SK-N-SH (cell line): ENCODE data around the gene SLC5A12. TPM values are rescaled to one million over a fixed set of nuclear protein-coding genes. Genes with fewer than 3 reads are reported as not detected.

Experiments
- CTCF ChIA-PET: fragments of 300-600, 350-600 bp; formaldehyde crosslinking; extraction: SDS; loops from one replicate; lab custom pipeline; 2021; lab: Yijun Ruan, JAX
- POLR2A ChIA-PET: fragments of 350-600 bp; sonication (Branson Sonifier 250); formaldehyde crosslinking; extraction: SDS; loops from one replicate; lab custom pipeline; 2020; ENCODE audit warnings: antibody characterized with exemption, inconsistent platforms; lab: Yijun Ruan, JAX
- DNase-seq: peaks from one replicate; pipeline ENCODE4 v3.0.0; 2012
- H2AFZ ChIP-seq: fragments of 200-600 bp; sonication (generic); 2 replicates; pipeline ENCODE4 v1.8.1; 2016; ENCODE audit warnings: antibody characterized with exemption, mild to moderate bottlenecking, low read depth
- H3F3A ChIP-seq: fragments of 200-600 bp; sonication (generic); replicated peaks from 2 replicates; pipeline ENCODE3; 2016; ENCODE audit warnings: antibody characterized with exemption, mild to moderate bottlenecking; ENCODE audit not compliant: insufficient read depth
- H3K27ac ChIP-seq, 2 experiments: fragments of 200-500 bp in 1 of 2; fragments of 200-600 bp in 1 of 2; sonication (Bioruptor generic) in 1 of 2; sonication (generic), shearing (Covaris generic) in 1 of 2; 2 replicates each; pipeline versions ENCODE4 v1.5.1 to v1.6.1; 2014 to 2016; ENCODE audit warnings: low read depth in 2 of 2, inconsistent platforms in 1 of 2, low read length in 1 of 2, mild to moderate bottlenecking in 1 of 2, mixed read lengths in 1 of 2
- H3K27me3 ChIP-seq: fragments of 200-600 bp; sonication (generic), shearing (Covaris generic); 2 replicates; pipeline ENCODE4 v1.6.1; 2016; ENCODE audit warnings: mixed run types; ENCODE audit not compliant: insufficient read depth
- H3K36me3 ChIP-seq, 2 experiments: fragments of 200-500 bp in 1 of 2; fragments of 200-600 bp in 1 of 2; sonication (Bioruptor generic) in 1 of 2; sonication (generic) in 1 of 2; replicated peaks in 1 of 2; 2 replicates each; pipeline versions ENCODE3 to v1.5.1; 2014 to 2016; ENCODE audit warnings: low read length in 1 of 2, mild to moderate bottlenecking in 1 of 2; ENCODE audit not compliant: insufficient read depth in 2 of 2, control insufficient read depth in 1 of 2
- H3K4me1 ChIP-seq, 2 experiments: fragments of 200-500 bp in 1 of 2; fragments of 200-600 bp in 1 of 2; sonication (Bioruptor generic) in 1 of 2; sonication (generic), shearing (Covaris generic) in 1 of 2; 2 replicates each; pipeline versions ENCODE4 v1.5.1 to v1.6.1; 2014 to 2016; ENCODE audit warnings: low read depth in 1 of 2, low read length in 1 of 2, mixed run types in 1 of 2; ENCODE audit not compliant: insufficient read depth in 2 of 2, control insufficient read depth in 1 of 2
- H3K4me2 ChIP-seq: fragments of 200-600 bp; sonication (generic), shearing (Covaris generic); 2 replicates; pipeline ENCODE4 v1.6.1; 2017; ENCODE audit warnings: mixed run types
- H3K4me3 ChIP-seq, 2 experiments: fragments of 200-500 bp in 1 of 2; fragments of 200-600 bp in 1 of 2; sonication (Bioruptor generic) in 1 of 2; sonication (generic), shearing (Covaris generic) in 1 of 2; 2 replicates each; pipeline versions ENCODE4 v1.5.1 to v1.8.1; 2014 to 2016; ENCODE audit warnings: low read depth in 2 of 2, inconsistent platforms in 1 of 2, low read length in 1 of 2, mild to moderate bottlenecking in 1 of 2, mixed read lengths in 1 of 2, moderate library complexity in 1 of 2
- H3K79me2 ChIP-seq: fragments of 200-600 bp; sonication (generic); 2 replicates; pipeline ENCODE4 v1.8.1; 2017; ENCODE audit warnings: mild to moderate bottlenecking; ENCODE audit not compliant: insufficient read depth
- H3K9ac ChIP-seq: fragments of 200-600 bp; sonication (generic); 2 replicates; pipeline ENCODE4 v1.6.1; 2017; ENCODE audit warnings: mixed run types
- H3K9me2 ChIP-seq: fragments of 200-600 bp; sonication (generic); 2 replicates; pipeline ENCODE4 v1.6.1; 2017; ENCODE audit warnings: mixed run types
- H3K9me3 ChIP-seq: fragments of 200-600 bp; sonication (generic); 2 replicates; pipeline ENCODE4 v1.6.1; 2017; ENCODE audit warnings: mixed run types, mild to moderate bottlenecking, moderate library complexity
- H4K20me1 ChIP-seq: fragments of 200-600 bp; sonication (generic); 2 replicates; pipeline ENCODE4 v1.6.1; 2017; ENCODE audit warnings: mild to moderate bottlenecking, mixed run types; ENCODE audit not compliant: insufficient read depth
- CHD2 ChIP-seq: fragments of 150-350 bp; IDR thresholded peaks from 2 replicates; pipeline ENCODE4 v1.6.1; 2018; ENCODE audit warnings: low read length; ENCODE audit not compliant: partially characterized antibody
- GABPA ChIP-seq: IDR thresholded peaks from 2 replicates; pipeline ENCODE4 v1.4.0; 2012; ENCODE audit warnings: low read depth, mild to moderate bottlenecking
- NFIC ChIP-seq: IDR thresholded peaks from 2 replicates; pipeline ENCODE4 v1.4.0; 2012; ENCODE audit warnings: borderline replicate concordance
- PBX3 ChIP-seq: IDR thresholded peaks from 2 replicates; pipeline ENCODE4; 2012
- POLR2AphosphoS5 ChIP-seq: IDR thresholded peaks from 2 replicates; pipeline ENCODE4 v1.6.1; 2012; ENCODE audit warnings: low read depth, low read length
- RFX5 ChIP-seq: IDR thresholded peaks from 2 replicates; pipeline ENCODE4 v1.6.1; 2012; ENCODE audit warnings: mild to moderate bottlenecking, improper control_type of control experiment, low read length
- TAF1 ChIP-seq: IDR thresholded peaks from 2 replicates; pipeline ENCODE4 v1.6.1; 2012; ENCODE audit warnings: low read depth, mild to moderate bottlenecking, low read length, moderate library complexity, borderline replicate concordance
- ZBTB33 ChIP-seq: IDR thresholded peaks from 2 replicates; pipeline ENCODE4 v1.4.0; 2012; ENCODE audit warnings: low read depth, borderline replicate concordance
- WGBS: methylation state at CpG from one replicate; pipeline ENCODE4 v1.1.6; 2017; ENCODE audit warnings: low lambda C conversion rate; 5-methylcytosine and 5-hydroxymethylcytosine counted together
- polyA plus RNA-seq, 3 experiments: library from polyadenylated mRNA; depleted of rRNA; stranded (reverse); fragments of >200 nt; gene quantifications; 2 replicates each; pipeline ENCODE4 v1.2.3, GENCODE V29; 2012
- TF ChIP-seq, protein P1 (sequence below): IDR thresholded peaks from 2 replicates; pipeline ENCODE4 v1.4.0; 2012; ENCODE audit warnings: low read depth, borderline replicate concordance
- TF ChIP-seq, protein P2 (sequence below): IDR thresholded peaks from 2 replicates; pipeline ENCODE4 v1.6.1; 2012; ENCODE audit warnings: mild to moderate bottlenecking, low read depth, low read length, moderate library complexity

The SLC5A12 gene
- polyA plus RNA-seq, 1 of the 3 experiments (the other 2 are of a cell fraction): 0.03 TPM

DNA sequence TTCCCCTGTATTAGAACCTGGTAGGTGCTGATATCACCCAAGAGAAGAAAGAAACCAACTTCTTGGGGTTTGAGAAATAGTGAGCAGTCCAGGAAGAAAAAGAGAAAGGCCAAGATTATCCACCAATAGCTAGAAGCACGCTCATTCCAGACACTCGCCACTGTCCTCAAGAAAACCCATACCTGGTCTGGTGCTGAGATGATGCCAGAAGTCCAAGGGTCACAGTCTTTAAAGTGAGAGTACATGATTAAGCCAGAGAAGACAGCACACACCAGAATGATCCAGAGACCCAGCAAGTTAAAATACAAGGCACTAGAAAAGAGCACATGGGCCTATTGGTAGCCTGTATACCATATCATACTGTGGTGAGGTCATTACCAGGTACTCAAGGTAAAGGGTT lies 23.6 kb downstream of the SLC5A12 start (continued):
- TF ChIP-seq ZBTB33 (no peak), RFX5 (no peak)
- TF ChIP-seq, protein P1, sequence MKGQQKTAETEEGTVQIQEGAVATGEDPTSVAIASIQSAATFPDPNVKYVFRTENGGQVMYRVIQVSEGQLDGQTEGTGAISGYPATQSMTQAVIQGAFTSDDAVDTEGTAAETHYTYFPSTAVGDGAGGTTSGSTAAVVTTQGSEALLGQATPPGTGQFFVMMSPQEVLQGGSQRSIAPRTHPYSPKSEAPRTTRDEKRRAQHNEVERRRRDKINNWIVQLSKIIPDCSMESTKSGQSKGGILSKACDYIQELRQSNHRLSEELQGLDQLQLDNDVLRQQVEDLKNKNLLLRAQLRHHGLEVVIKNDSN: no peak

DNA sequence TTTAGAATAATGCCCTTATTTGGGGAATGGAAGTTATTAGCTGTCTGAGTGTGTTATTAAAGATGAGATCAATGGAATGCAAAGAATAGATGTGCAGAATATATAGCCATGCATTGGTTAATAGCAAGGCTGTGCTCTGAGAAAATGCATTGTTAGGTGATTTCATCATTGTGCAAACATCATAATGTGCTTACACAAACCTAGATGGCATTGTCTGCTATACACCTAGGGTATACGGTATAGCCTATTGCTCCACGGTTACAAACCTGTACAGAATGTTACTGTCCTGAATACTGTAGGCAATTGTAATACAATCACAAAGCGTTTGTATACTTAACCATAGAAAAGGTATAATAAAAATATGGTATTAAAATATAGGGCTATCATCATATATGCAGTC lies 25.5 kb downstream of the SLC5A12 start:
- Histone ChIP-seq H3K36me3 (no peaks in the 10 kb centered on the region), H3K9me2 (no peaks in the 10 kb centered on the region), H3K79me2 (no peaks in the 10 kb centered on the region), H3K27me3 (no peaks in the 10 kb centered on the region), H4K20me1 (no peaks in the 10 kb centered on the region), H3K4me1 (peaks cover 0 to 9% of the 10 kb centered on the region in 2 experiments; a peak in 2 of 4 replicates), H3K9me3 (no peaks in the 10 kb centered on the region), H3F3A (no peaks in the 10 kb centered on the region), H2AFZ (no peak overlapping the region), H3K4me2 (no peak overlapping the region), H3K27ac (no peak overlapping the region), H3K9ac (no peak overlapping the region), H3K4me3 (no peak overlapping the region)
- TF ChIP-seq GABPA: no peak
- TF ChIP-seq CHD2: no peak
- no peak for TF ChIP-seq TAF1
- TF ChIP-seq POLR2AphosphoS5: no peak
- TF ChIP-seq NFIC: no peak
- TF ChIP-seq, protein P2, sequence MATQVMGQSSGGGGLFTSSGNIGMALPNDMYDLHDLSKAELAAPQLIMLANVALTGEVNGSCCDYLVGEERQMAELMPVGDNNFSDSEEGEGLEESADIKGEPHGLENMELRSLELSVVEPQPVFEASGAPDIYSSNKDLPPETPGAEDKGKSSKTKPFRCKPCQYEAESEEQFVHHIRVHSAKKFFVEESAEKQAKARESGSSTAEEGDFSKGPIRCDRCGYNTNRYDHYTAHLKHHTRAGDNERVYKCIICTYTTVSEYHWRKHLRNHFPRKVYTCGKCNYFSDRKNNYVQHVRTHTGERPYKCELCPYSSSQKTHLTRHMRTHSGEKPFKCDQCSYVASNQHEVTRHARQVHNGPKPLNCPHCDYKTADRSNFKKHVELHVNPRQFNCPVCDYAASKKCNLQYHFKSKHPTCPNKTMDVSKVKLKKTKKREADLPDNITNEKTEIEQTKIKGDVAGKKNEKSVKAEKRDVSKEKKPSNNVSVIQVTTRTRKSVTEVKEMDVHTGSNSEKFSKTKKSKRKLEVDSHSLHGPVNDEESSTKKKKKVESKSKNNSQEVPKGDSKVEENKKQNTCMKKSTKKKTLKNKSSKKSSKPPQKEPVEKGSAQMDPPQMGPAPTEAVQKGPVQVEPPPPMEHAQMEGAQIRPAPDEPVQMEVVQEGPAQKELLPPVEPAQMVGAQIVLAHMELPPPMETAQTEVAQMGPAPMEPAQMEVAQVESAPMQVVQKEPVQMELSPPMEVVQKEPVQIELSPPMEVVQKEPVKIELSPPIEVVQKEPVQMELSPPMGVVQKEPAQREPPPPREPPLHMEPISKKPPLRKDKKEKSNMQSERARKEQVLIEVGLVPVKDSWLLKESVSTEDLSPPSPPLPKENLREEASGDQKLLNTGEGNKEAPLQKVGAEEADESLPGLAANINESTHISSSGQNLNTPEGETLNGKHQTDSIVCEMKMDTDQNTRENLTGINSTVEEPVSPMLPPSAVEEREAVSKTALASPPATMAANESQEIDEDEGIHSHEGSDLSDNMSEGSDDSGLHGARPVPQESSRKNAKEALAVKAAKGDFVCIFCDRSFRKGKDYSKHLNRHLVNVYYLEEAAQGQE: no peak
- no peak for TF ChIP-seq PBX3
- ChIA-PET POLR2A (no interaction called here), CTCF (no interaction called here)
- DNase-seq: no peak
- WGBS: 65% methylated on average over 3 of the region's 3 CpGs
